Sigmoid colon (tissue), 4 donors: ENCODE measurements around the gene ANGPTL2.

Experiments used
- CTCF ChIP-seq, 4 experiments: fragments of 450-650 bp in 3 of 4; fragments of 200-600 bp in 1 of 4; IDR thresholded peaks; one replicate each; pipeline ENCODE4 v1.5.1; 2016 to 2019; ENCODE audit warnings: antibody characterized with exemption in 4 of 4, mild to moderate bottlenecking in 3 of 4, moderate library complexity in 2 of 4
- EP300 ChIP-seq, 4 donors: sonication (generic); formaldehyde crosslinking; IDR thresholded peaks; one replicate each; pipeline ENCODE4 v1.6.1; 2017; ENCODE audit warnings: antibody characterized with exemption in 4 of 4
- POLR2A ChIP-seq, 2 donors: fragments of 450-650 bp; IDR thresholded peaks; one replicate each; pipeline ENCODE4 v1.6.1; 2016; ENCODE audit warnings: antibody characterized with exemption in 2 of 2, mild to moderate bottlenecking in 2 of 2, moderate library complexity in 2 of 2
- POLR2AphosphoS5 ChIP-seq, 4 donors: sonication (generic); formaldehyde crosslinking; IDR thresholded peaks; one replicate each; pipeline ENCODE4 v1.6.1; 2017; ENCODE audit warnings: antibody characterized with exemption in 4 of 4

- no peak for TF ChIP-seq CTCF (IDR thresholded peaks at IDR 0.05)
- TF ChIP-seq EP300 (IDR thresholded peaks at IDR 0.05): no peak
- TF ChIP-seq POLR2A (IDR thresholded peaks at IDR 0.05): no peak
- TF ChIP-seq POLR2AphosphoS5 (IDR thresholded peaks at IDR 0.05): no peak
These were observed 39.8 kb upstream of the ANGPTL2 start for GRCh38 chr9:127162046-127162863.
